ENCODE results near the gene MAPRE2. TPM values are rescaled to one million over a fixed set of nuclear protein-coding genes. Genes with fewer than 3 reads are reported as not detected.
A peak's percentile ranks its signal among the peaks of the same experiment; 100 is the strongest.

The MAPRE2 gene
- total RNA-seq, 1 experiment from 2014 or later = 29.4 TPM

GRCh38 chr18:35032113-35032512 lies 9.1 kb upstream of the MAPRE2 start:
- Mint-ChIP-seq H3K4me3 (no peak overlapping the region), H3K36me3 (ENCODE audit: insufficient read depth in 1 of 3, low read depth in 3 of 3) (no peaks in the 10 kb centered on the region), H3K9me3 (no peaks in the 10 kb centered on the region; a peak in 1 of 5 replicates), H3K4me1 (peaks cover 3 to 5% of the 10 kb centered on the region in 2 experiments), H3K27ac (peak overlapping the region in 1 of 3 experiments; percentile 19; a peak in 1 of 7 replicates), H3K27me3 (ENCODE audit: low read depth) (peaks cover 1% of the 10 kb centered on the region; the same call in 1 of the 2 replicates)
- Histone ChIP-seq H2BK5ac (ENCODE audit: insufficient read length, low read length) (no peak overlapping the region), H2AK5ac (ENCODE audit: insufficient read length, low read length) (no peak overlapping the region), H3K27me3 (ENCODE audit: insufficient read depth, low read length) (no peaks in the 10 kb centered on the region), H3K79me1 (ENCODE audit: insufficient read depth, low read depth, low read length, poor library complexity, severe bottlenecking) (no peaks in the 10 kb centered on the region), H3K9ac (ENCODE audit: extremely low read depth, insufficient read length, low read length) (no peak overlapping the region), H3K9me3 (ENCODE audit: control insufficient read depth, low read depth, low read length) (no peaks in the 10 kb centered on the region), H3K4me2 (ENCODE audit: insufficient read depth, insufficient read length, low read length) (no peak overlapping the region), H3T11ph (ENCODE audit: low read length) (no peak overlapping the region), H3K23ac (ENCODE audit: insufficient read length, low read depth, low read length) (no peak overlapping the region), H2BK20ac (ENCODE audit: low read depth, low read length, poor library complexity, severe bottlenecking) (no peak overlapping the region), H2BK15ac (ENCODE audit: low read depth, low read length) (no peak overlapping the region), H2BK12ac (ENCODE audit: insufficient read length, low read depth, low read length) (no peak overlapping the region), H3K27ac (ENCODE audit: insufficient read length, low read depth, low read length) (no peak overlapping the region), H3K18ac (ENCODE audit: insufficient read length, low read depth, low read length) (no peak overlapping the region), H4K20me1 (ENCODE audit: control insufficient read depth, insufficient read depth, insufficient read length) (no peaks in the 10 kb centered on the region), H4K5ac (ENCODE audit: insufficient read length, low read depth, low read length) (no peak overlapping the region), H3K23me2 (ENCODE audit: insufficient read length, low read depth, low read length, poor library complexity, severe bottlenecking) (no peaks in the 10 kb centered on the region), H4K8ac (replicated peaks; ENCODE audit: insufficient read length, low read depth, low read length) (no peak overlapping the region), H3K4me1 (ENCODE audit: insufficient read depth, low read length) (no peaks in the 10 kb centered on the region), H3K79me2 (ENCODE audit: insufficient read depth, low read length) (no peaks in the 10 kb centered on the region), H4K91ac (ENCODE audit: insufficient read length, low read depth, low read length) (no peak overlapping the region), H3K56ac (ENCODE audit: insufficient read length, low read depth, low read length) (no peak overlapping the region), H3K4ac (ENCODE audit: low read depth, low read length) (no peak overlapping the region), H3K14ac (ENCODE audit: insufficient read depth, low read length) (no peak overlapping the region), H2BK120ac (ENCODE audit: low read depth, low read length, poor library complexity, severe bottlenecking) (no peak overlapping the region), H2AFZ (ENCODE audit: low read length) (no peak overlapping the region)
- no peak for TF ChIP-seq CTCF (conservative IDR thresholded peaks at IDR 0.05)
- no peak for DNase-seq
- WGBS (ENCODE audit: extremely low coverage, insufficient read length, low lambda C conversion rate) = no CpG with 5 or more reads among the region's 1 CpG

Data from H9 (cell line).